Left ventricle myocardium inferior (tissue), 1 donor: ENCODE data around the gene SENP5. TPM values are rescaled to one million over a fixed set of nuclear protein-coding genes. Genes with fewer than 3 reads are reported as not detected.
"Not testable (repeated sequence)": the region's sequence is repeated elsewhere in the genome, so short reads cannot be mapped to it uniquely, and the experiment has no call there.

Source experiments
- DNase-seq: peaks from one replicate; pipeline ENCODE4 v3.0.0-alpha.2; 2020
- H3K27ac ChIP-seq: fragments of 200-600 bp; replicated peaks from 2 replicates; pipeline ENCODE4 v1.8.0; 2021
- H3K27me3 ChIP-seq: fragments of 200-600 bp; 2 replicates; pipeline ENCODE4 v1.8.0; 2021; ENCODE audit warnings: low read depth
- H3K36me3 ChIP-seq: fragments of 200-600 bp; 2 replicates; pipeline ENCODE4 v1.8.0; 2021
- H3K4me1 ChIP-seq: fragments of 200-600 bp; 2 replicates; pipeline ENCODE4 v1.8.0; 2021
- H3K4me3 ChIP-seq: fragments of 200-600 bp; 2 replicates; pipeline ENCODE4 v1.8.0; 2021; ENCODE audit warnings: mild to moderate bottlenecking, moderate library complexity
- H3K9me3 ChIP-seq: fragments of 200-600 bp; replicated peaks from 2 replicates; pipeline ENCODE4 v1.8.0; 2021
- intact Hi-C: fragments of 100-400 bp; cut with micrococcal nuclease; formaldehyde crosslinking; loops from one replicate; pipeline ENCODE4 v1.11.0; 2022
- total RNA-seq: library from RNA; stranded (reverse); fragmentation: NEBNext Ultra II Directional; extraction: Animal tissue kit (Norgen Biotek cat#: 25700); gene quantifications from one replicate; pipeline ENCODE4 v1.2.1, GENCODE V29; 2021
- TF ChIP-seq, protein P1 (sequence below): fragments of 200-600 bp; IDR thresholded peaks from 2 replicates; pipeline ENCODE4 v1.8.0; 2021; ENCODE audit warnings: antibody characterized with exemption, mild to moderate bottlenecking, borderline replicate concordance
- donor health status: DM: no; HTN: yes; CAD: no; lungs with severe emphysema.

SENP5 gene
- total RNA-seq, 1 donor from 2014 or later: 16.7 TPM

DNA sequence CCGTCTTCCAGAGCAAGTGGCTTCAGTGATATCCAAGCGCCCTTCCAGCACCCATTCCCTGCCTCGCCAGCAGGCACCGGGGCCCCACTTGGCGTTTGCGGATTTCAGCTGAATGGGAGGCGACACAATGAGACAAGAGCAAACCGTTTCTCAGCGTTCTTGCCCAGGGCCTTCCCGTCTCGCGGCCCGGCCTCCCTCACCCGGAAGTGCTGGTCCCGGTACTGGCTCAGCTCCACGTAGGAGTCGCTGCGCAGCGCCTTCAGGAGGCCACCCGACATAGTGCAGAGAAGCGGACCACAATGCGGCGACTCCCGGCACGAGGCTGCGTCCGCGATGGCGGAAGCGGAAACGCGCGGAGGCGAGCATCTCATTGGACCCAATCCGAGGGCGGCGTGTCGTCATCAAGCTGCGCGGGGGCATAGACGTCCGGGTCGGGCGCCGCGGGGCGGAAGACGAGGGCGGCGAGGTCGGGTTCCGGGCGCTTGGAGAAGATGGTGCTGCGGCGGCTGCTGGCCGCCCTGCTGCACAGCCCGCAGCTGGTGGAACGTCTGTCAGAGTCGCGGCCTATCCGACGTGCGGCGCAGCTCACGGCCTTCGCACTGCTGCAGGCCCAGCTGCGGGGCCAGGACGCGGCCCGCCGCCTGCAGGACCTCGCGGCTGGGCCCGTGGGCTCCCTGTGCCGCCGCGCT lies 74.7 kb downstream of the SENP5 start, which contains the start of gene NCBP2:
Gene NCBP2, minus strand, starts transcription at position 303 of the 689 bp plus-strand sequence. Its CDS starts 25 bp downstream, at position 278.
- Histone ChIP-seq H3K27ac (peak within 1 kb of the TSS; percentile 90), H3K4me3 (peak within 1 kb of the TSS; percentile 91), H3K27me3 (no peaks in the 10 kb centered on the region), H3K36me3 (peaks cover 31% of the 10 kb centered on the region), H3K9me3 (no peaks in the 10 kb centered on the region), H3K4me1 (peaks cover 47% of the 10 kb centered on the region)
- peak; percentile 99 for DNase-seq
- intact Hi-C loops: no loop called here
- TF ChIP-seq, protein P1, sequence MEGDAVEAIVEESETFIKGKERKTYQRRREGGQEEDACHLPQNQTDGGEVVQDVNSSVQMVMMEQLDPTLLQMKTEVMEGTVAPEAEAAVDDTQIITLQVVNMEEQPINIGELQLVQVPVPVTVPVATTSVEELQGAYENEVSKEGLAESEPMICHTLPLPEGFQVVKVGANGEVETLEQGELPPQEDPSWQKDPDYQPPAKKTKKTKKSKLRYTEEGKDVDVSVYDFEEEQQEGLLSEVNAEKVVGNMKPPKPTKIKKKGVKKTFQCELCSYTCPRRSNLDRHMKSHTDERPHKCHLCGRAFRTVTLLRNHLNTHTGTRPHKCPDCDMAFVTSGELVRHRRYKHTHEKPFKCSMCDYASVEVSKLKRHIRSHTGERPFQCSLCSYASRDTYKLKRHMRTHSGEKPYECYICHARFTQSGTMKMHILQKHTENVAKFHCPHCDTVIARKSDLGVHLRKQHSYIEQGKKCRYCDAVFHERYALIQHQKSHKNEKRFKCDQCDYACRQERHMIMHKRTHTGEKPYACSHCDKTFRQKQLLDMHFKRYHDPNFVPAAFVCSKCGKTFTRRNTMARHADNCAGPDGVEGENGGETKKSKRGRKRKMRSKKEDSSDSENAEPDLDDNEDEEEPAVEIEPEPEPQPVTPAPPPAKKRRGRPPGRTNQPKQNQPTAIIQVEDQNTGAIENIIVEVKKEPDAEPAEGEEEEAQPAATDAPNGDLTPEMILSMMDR: peak; percentile 69

DNA sequence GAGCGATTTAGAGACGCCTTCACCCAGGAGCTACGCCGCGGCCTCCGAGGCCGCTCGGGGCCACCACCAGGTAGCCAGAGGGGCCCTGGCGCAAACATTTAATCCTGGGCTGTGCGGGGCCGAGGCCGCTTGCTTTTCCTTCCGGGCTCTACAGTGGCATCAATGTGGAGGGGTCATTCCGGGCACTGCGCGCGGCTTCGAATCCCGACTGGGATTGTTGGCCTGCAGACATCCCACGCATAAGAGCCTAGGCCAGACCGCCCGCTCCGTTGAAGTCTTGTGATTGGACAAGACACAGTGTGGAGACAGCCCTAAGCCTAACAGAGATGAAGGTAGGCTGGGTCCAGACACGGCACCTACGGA lies 75.2 kb downstream of the SENP5 start:
- no peak for DNase-seq
- peak overlapping the region; percentile 90 for H3K27ac ChIP-seq
- peaks cover 26% of the 10 kb centered on the region for H3K36me3 ChIP-seq
- H3K4me1 ChIP-seq: peaks cover 47% of the 10 kb centered on the region
- intact Hi-C loops: no loop called here
- peak overlapping the region; percentile 91 for H3K4me3 ChIP-seq
- H3K27me3 ChIP-seq: no peaks in the 10 kb centered on the region
- no peaks in the 10 kb centered on the region for H3K9me3 ChIP-seq
- TF ChIP-seq, protein P1: no peak

DNA sequence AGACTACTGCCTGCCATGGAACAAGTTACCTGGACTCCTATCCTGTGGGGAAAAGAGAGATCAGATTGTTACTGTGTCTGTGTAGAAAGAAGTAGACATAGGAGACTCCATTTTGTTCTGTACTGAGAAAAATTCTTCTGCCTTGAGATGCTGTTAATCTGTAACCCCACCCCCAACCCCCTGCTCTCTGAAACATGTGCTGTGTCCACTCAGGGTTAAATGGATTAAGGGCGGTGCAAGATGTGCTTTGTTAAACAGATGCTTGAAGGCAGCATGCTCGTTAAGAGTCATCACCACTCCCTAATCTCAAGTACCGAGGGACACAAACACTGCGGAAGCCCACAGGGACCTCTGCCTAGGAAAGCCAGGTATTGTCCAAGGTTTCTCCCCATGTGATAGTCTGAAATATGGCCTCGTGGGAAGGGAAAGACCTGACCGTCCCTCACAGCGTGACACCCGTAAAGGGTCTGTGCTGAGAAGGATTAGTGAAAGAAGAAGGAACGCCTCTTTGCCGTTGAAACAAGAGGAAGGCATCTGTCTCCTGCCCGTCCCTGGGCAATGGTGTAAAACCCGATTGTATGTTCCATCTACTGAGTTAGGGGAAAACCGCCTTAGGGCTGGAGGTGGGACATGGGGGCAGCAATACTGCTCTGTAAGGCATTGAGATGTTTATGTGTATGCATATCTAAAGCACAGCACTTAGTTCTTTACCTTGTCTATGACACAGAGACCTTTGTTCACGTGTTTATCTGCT lies 76.5 kb downstream of the SENP5 start:
- H3K9me3 ChIP-seq, DNase-seq, intact Hi-C loops, H3K27me3 ChIP-seq, H3K27ac ChIP-seq: not testable (repeated sequence)
- Histone ChIP-seq H3K36me3 (peaks cover 13% of the 10 kb centered on the region), H3K4me3 (peak overlapping the region; percentile 91), H3K4me1 (peaks cover 47% of the 10 kb centered on the region)

DNA sequence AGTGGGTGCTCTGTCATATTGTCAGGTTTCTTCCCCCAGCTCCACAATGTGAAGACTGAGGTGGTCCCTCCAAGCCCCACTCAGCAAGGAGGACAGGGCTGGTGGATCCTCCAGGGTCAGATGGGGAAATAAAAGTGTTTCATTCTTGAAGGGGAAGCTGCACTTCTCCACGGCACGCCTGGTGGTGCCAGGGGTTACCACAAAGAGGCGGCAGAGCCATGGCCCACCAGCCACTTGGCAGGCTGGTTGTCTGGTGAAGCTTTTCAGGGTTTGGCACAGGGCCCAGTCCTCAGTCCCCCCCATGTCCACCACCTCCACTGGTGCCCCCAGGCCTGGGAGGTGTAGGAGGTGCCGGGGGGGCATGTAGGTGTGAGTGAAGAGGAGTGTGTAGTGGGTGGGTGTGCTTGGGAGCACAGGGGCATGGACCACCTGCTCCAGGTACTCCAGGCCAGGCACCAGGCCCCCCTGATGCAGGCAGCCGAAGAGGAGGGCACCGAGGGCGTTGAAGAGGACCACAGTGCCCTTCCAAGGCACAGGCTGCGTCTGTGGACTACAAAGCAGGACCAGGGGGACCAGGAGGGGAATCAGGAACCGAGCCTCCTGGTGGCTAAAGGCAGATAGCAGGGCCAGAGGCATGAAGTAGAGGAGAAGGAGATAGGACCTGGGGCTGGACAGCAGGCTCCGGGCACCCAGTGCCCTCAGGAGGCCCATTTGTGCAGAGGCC lies 79.6 kb downstream of the SENP5 start:
- intact Hi-C loops: no loop called here

DNA sequence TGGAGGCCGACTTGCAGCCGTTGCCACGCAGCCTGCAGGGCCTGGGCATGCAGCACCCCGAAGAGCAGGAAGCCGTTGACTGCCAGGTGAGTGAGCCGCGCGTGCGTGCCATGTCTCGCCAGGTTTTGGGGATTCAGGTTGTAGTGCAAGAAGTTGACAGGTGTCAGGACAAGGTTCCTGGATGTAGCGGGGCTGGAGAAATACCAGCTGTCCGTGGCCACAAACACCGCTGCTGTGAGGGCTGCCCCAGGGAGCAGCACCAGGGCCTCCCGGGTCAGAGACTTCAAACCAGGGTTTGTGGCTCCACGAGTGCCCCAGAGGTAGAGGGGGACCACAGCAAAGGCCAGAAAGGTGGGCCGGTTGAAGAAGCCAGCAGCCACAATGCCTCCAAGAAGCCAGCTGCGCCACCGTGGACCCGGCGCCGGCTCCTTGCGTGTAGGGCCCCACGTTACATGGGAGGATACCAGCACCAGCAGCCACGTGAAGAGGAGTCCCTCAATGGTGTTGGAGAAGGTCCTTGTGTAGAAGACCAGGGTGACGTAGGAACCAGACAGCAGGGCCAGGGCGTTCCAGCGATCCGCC lies 80.2 kb downstream of the SENP5 start:
- Histone ChIP-seq H3K27ac (no peak overlapping the region), H3K27me3 (no peaks in the 10 kb centered on the region), H3K4me1 (peaks cover 20% of the 10 kb centered on the region), H3K36me3 (peaks cover 23% of the 10 kb centered on the region), H3K4me3 (no peak overlapping the region), H3K9me3 (no peaks in the 10 kb centered on the region)
- DNase-seq: no peak
- intact Hi-C loops: no loop called here
- TF ChIP-seq, protein P1: no peak

More for the DNA sequence above, 79.6 kb downstream of the SENP5 start:
- Histone ChIP-seq H3K4me3 (no peak overlapping the region), H3K36me3 (peaks cover 23% of the 10 kb centered on the region), H3K4me1 (peaks cover 24% of the 10 kb centered on the region), H3K9me3 (no peaks in the 10 kb centered on the region), H3K27me3 (no peaks in the 10 kb centered on the region), H3K27ac (no peak overlapping the region)
- TF ChIP-seq, protein P1: no peak
- DNase-seq: no peak
